GM19239 (cell line): ENCODE measurements around the gene KCNK2.
A peak's percentile ranks its signal among the peaks of the same experiment; 100 is the strongest.

ENCODE experiments used
- DNase-seq: peaks from one replicate; pipeline ENCODE4 v3.0.0; 2011; ENCODE audit warnings: low spot score; ENCODE audit not compliant: insufficient read length
- FAIRE-seq: peaks from 2 replicates; lab custom pipeline; 2011; peaks lifted over from hg19 to GRCh38; lab: Jason Lieb, UNC

The KCNK2 gene, protein sequence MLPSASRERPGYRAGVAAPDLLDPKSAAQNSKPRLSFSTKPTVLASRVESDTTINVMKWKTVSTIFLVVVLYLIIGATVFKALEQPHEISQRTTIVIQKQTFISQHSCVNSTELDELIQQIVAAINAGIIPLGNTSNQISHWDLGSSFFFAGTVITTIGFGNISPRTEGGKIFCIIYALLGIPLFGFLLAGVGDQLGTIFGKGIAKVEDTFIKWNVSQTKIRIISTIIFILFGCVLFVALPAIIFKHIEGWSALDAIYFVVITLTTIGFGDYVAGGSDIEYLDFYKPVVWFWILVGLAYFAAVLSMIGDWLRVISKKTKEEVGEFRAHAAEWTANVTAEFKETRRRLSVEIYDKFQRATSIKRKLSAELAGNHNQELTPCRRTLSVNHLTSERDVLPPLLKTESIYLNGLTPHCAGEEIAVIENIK

DNA sequence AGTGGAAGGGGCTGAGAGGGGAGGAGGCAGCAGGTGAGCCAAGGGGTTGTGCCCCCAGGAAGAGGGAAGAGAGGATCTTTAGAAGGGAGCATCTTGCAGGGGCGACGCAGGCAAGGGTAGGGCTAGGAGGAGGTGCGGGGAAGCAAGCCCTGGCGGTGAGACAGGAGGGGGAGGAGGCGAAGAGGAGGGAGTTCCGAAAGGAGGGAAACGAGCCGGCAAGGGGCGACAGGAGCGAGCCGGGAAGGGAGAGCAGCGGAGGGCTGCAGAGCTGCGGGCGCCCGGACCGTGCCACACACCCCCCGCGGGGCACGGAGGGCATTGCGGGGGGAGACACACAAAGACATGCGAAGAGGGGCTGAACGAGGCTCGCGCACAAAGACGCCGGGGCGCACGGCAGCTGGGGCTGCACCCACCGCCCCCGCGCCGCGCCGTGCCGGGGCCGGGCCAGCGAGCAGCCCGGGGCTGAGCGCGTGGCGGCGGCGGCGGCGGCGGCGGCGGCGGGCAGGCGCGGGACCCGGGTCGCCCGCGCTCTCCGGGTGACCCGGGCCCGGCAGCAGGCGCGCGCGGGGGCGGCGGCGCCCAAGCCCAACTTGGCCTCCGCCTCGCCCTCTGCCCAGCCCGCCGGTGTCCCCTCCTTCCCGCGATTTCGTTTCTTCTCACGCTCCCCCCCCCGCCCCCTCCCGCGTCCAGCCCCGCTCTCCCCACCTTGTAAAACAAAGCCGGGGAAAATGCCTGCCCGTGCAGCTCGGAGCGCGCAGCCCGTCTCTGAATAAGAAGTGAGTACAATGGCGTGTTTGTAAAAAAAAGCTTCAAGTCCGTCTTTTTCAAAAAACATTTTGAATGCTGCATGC is at the start of gene KCNK2:
Gene KCNK2 (plus strand): TSS at position 206 of the 851 bp plus-strand sequence. CDS start 649 bp downstream, outside the sequence.
- FAIRE-seq (no peak), DNase-seq (no peak)

GRCh38 chr1:215032911-215033526 is 49.5 kb upstream of the KCNK2 start:
- FAIRE-seq (no peak), DNase-seq (no peak)

GRCh38 chr1:215040190-215040589 is 42.3 kb upstream of the KCNK2 start:
- FAIRE-seq (no peak), DNase-seq (no peak)

GRCh38 chr1:215043401-215043800 is 39.1 kb upstream of the KCNK2 start:
- no peak for DNase-seq
- FAIRE-seq, result no peak

DNA sequence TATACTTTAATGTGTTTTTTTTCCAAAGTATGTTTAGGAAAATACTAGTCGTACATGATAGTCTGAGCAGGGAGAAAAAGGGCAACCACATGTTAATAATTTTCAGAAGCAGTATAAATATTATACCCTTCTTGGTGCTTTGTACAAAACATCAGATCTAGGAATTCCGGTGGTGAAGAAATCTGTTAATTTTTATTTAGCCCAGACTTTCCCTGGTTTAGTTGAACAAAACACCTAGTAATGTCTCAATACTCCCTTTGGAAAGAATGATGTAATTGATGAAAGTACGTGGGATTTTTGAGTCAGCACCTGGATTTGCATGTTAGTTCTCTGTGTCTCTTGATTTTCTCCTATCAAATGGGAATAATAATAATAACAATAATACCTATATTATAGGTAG is 38.4 kb upstream of the KCNK2 start:
- no peak for FAIRE-seq
- DNase-seq, result no peak

DNA sequence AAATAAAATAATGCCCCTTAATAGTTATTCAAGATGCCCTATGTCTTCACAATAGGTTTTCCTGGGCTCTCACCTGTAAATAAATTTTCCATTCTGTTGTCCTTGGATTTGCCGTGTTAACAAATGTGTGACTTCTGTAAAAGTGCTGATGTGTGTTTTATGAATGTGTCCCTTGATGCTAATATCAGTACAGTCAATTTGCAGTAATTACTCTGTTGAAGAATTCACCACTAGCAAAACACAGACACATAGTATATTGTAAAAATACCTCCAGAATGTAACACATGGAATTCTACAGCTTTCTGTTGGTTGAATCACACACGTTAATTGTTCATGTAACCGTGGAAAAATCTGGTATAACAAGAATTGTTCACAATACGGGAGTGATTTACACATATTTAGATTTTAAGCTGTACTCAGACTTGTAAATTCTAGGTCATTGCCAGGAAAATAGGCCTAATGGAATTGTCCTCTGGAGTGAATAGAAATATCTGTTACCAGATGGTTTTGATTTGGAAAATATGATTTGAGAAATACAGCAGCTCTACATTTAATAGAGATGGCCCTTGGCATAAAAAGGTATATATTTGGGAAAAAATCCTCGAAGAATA is 36.7 kb upstream of the KCNK2 start:
- FAIRE-seq (no peak), DNase-seq (no peak)

DNA sequence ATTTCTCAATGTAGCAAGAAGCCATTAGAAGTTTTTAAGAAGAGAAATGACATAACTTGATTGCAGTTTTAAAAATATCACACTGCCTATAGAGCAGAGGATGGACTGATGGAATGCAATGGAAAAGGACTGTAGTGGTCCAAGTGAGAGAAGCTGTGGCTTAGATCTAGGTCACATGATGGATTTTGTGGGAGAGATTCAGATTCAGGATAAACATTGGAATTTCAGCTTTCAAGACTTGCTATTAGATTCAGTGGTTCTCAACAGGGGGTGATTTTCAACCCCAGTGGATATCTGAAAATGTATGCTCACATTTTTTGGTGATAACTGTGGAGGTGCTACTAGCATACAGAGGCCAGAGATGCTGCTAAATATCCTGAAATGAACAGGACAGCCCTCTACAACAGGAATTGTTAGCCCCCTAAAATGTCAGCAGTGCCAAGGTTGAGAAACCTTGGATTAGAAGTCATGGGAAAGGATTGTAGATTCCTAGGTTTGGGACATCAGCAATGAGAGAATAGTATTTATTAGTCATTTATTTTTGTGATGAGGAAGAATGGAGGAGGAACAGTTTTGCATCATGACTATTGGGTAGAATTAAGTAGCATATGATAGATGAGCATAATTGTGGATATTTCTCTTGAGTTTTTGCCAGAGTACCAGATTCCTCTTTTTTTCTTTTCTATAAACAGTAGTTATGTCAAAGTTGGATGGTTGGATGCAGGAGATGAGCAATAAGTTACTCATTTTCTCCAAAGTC is 30.1 kb upstream of the KCNK2 start:
- FAIRE-seq (no peak), DNase-seq (no peak)

DNA sequence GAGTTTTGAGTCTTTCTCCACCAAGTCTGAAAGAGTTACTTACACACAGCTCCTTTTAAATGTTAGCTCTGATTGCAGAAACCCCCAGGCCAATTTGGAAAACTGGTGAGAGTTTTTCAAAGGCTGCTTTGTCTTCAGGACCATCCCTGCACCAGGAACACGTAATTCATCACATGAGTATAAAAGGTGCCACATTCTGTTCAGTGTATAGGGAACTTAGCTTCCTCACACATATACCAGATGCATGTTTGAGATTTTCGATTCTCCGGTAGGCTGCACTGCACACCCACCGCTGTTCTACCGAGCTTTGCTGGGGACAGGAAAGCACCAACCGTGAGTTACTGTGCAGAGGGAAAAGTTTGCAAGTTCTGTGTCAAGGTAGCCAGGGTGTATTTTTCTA is 28.3 kb upstream of the KCNK2 start:
- no peak for FAIRE-seq

GRCh38 chr1:215055281-215055935 is 27.1 kb upstream of the KCNK2 start:
- no peak for FAIRE-seq
- DNase-seq, result no peak

More for the DNA sequence above, 28.3 kb upstream of the KCNK2 start:
- no peak for DNase-seq

DNA sequence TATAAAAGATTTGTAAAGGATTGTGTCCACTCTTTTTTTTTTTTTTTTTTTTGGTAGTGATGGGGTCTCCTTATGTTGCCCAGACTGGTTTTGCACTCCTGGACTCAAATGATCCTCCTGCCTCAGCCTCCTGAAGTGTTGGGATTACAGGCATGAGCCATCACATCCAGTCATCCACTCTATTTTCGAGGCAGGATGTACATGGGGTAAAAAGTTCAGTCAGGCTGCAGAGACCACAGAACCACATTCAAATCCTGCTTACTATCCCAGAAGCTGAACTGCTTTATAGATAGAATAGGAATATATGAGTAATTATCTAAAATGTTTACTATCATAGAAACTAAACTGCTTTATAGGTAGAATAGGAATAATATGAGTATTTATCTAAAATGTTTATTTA is 26.0 kb upstream of the KCNK2 start:
- FAIRE-seq (no peak), DNase-seq (no peak)

DNA sequence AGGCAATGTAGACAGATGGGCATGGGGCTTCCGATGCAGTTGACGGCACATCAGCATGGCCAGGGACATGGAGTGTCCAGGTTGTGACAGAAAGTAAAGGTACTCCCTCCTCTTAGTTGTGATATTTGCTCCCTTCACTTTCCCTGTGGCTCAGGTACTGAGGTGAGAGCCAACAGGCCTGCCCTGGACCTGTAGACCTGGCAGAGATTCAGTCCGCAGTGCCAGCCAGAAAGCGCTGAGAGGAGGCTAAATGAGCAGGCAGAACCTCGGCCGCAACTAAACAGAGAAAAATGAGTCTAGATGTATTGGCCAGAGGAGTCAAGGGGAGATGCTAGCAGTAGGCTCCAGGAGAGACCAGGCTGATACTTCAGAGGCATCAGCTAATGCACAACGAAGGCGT is 22.6 kb upstream of the KCNK2 start:
- DNase-seq (no peak), FAIRE-seq (no peak)

GRCh38 chr1:215064327-215064726 is 18.2 kb upstream of the KCNK2 start:
- FAIRE-seq, result no peak

DNA sequence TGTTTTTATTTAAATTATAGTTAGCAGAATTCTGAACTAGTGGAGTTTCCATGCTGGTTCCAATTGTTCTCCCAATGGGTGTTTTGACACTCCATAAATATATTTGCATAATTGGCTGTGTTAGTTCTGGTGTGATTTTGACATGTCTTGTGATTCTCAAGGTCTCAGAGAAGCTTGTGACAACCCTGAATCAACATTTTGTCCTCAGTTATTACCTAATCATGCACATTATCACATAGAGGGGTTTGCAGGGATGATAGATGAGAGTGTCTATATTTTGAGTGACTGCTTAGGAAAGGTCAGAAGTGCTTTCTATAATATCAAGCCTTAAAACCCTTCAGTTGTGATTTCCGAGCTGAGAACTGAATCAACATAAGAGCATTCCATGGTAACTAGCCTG is 11.5 kb upstream of the KCNK2 start:
- DNase-seq (no peak), FAIRE-seq (no peak)

More at GRCh38 chr1:215064327-215064726, 18.2 kb upstream of the KCNK2 start:
- no peak for DNase-seq

- peak; percentile 56 for FAIRE-seq
Observed at GRCh38 chr1:215076322-215076721, 6.2 kb upstream of the KCNK2 start.

DNA sequence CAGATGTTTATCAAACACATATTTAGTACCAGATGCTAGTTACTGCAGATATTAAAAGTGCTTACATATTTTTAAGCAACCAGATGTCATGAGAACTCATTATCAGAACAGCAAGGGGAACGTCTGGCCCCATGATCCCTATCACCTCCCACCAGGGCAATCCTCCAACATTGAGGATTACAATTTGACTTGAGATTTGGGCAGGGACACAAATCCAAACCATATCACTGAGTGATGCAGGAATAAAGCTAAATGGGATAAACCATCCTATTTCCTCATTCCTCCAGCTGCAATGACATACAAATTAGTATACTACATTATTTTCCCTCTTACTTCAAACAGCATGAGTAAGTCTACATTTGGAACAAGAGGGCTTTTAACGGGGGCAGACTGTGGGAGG is 3.1 kb upstream of the KCNK2 start:
- FAIRE-seq, result no peak

More at GRCh38 chr1:215076322-215076721, 6.2 kb upstream of the KCNK2 start:
- DNase-seq, result no peak

DNA sequence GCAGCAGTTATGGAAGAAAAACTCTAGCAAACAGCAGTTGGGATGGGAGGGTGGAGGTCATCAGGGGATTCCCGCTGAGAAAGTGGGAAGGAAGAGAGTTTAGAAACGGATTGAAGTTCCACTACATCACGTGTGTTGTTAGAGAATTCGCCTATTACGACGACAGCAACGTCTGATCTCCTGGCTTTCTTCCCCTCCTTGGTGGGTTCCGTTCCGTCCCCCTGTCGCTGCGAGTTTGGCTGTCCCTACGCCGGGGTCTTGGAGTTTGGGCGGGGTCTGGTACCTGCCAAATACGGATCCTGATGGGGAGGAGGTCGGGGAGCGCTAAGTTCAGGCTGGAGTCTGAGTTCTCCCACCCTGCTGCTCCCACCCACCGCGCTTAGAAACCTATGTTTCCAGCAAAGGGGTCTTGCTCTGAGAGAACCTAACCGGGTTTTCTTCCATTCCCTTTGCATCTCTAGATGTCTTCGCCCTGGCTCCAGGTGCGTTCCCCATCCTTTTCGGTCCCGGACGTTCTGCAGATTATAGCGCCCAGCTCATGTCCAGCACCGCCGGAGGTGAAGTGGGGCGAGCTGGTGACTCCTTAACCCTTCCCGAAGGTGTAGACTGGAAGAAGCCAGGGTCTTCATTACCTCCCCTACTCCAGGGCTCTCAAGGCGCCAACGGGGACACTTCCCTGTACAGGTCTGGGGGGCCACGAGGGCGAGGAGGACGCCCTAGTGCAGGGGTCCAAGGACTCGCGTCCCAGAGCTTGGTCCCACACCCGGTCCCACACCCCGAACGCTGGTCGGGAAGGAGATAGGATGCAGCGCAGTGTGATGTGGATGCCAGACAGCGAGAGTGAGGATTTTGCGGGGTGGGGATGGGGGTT is 641 bp upstream of the KCNK2 start:
- FAIRE-seq (no peak), DNase-seq (no peak)

More for the DNA sequence above, 3.1 kb upstream of the KCNK2 start:
- DNase-seq, result no peak

GRCh38 chr1:215083383-215083961 is 935 bp downstream of the KCNK2 start:
- DNase-seq, result no peak
- no peak for FAIRE-seq

GRCh38 chr1:215084621-215085020 is 2.1 kb downstream of the KCNK2 start:
- DNase-seq (no peak), FAIRE-seq (no peak)
